HepG2 (cell line): ENCODE measurements around the gene ST6GALNAC2. TPM values are rescaled to one million over a fixed set of nuclear protein-coding genes. Genes with fewer than 3 reads are reported as not detected.

Experiments used
- BHLHE40 ChIP-seq: IDR thresholded peaks from 2 replicates; pipeline ENCODE4 v1.6.1; 2011; ENCODE audit warnings: low read length, improper control_type of control experiment
- HIC2 ChIP-seq: sonication (generic); formaldehyde crosslinking; IDR thresholded peaks from 2 replicates; pipeline ENCODE4 v1.9.0; 2022; ENCODE audit warnings: low read depth, missing genetic modification reagents
- HOXA7 ChIP-seq: sonication (generic); formaldehyde crosslinking; IDR thresholded peaks from 2 replicates; pipeline ENCODE4 v1.8.1; 2022; ENCODE audit warnings: mild to moderate bottlenecking, missing genetic modification reagents, moderate library complexity
- POLR2A ChIP-seq, 2 experiments: IDR thresholded peaks; 2 replicates each; pipeline ENCODE4 v1.6.1; 2011; ENCODE audit warnings: low read depth in 2 of 2, low read length in 2 of 2, mild to moderate bottlenecking in 1 of 2, moderate library complexity in 1 of 2; ENCODE audit not compliant: insufficient read depth in 1 of 2
- SOX6 ChIP-seq, 2 experiments: fragments of 450-650 bp in 1 of 2; sonication (generic) in 1 of 2; formaldehyde crosslinking in 1 of 2; IDR thresholded peaks; 2 replicates each; pipeline versions ENCODE4 v1.4.0 to v1.6.1; 2017 to 2020; ENCODE audit warnings: antibody characterized with exemption in 1 of 2, mild to moderate bottlenecking in 1 of 2, missing genetic modification reagents in 1 of 2
- SP5 ChIP-seq: IDR thresholded peaks from 2 replicates; pipeline ENCODE4 v1.6.1; 2016; ENCODE audit warnings: low read depth, borderline replicate concordance
- TBL1XR1 ChIP-seq: fragments of 150-350 bp; IDR thresholded peaks from 2 replicates; pipeline ENCODE4 v1.6.1; 2014; ENCODE audit warnings: borderline replicate concordance, low read length; ENCODE audit not compliant: partially characterized antibody
- TERF1 ChIP-seq: sonication (generic); formaldehyde crosslinking; IDR thresholded peaks from 2 replicates; pipeline ENCODE4 v1.8.0; 2022; ENCODE audit warnings: mild to moderate bottlenecking, missing genetic modification reagents, moderate library complexity
- ZNF143 ChIP-seq: sonication (generic); formaldehyde crosslinking; IDR thresholded peaks from 2 replicates; pipeline ENCODE4 v1.4.0; 2020; ENCODE audit warnings: missing genetic modification reagents
- ZNF292 ChIP-seq: sonication (generic); formaldehyde crosslinking; IDR thresholded peaks from 2 replicates; pipeline ENCODE4 v1.8.1; 2022; ENCODE audit warnings: mild to moderate bottlenecking, low read depth, missing genetic modification reagents, borderline replicate concordance
- ZNF343 ChIP-seq: sonication (generic); formaldehyde crosslinking; IDR thresholded peaks from 2 replicates; pipeline ENCODE4 v1.4.0; 2020; ENCODE audit warnings: mild to moderate bottlenecking, missing genetic modification reagents
- ZNF552 ChIP-seq: sonication (generic); formaldehyde crosslinking; IDR thresholded peaks from 2 replicates; pipeline ENCODE4 v1.9.0; 2022; ENCODE audit warnings: missing genetic modification reagents, mild to moderate bottlenecking, borderline replicate concordance
- ZNF609 ChIP-seq: sonication (generic); formaldehyde crosslinking; IDR thresholded peaks from 2 replicates; pipeline ENCODE4 v1.4.0; 2020; ENCODE audit warnings: mild to moderate bottlenecking, missing genetic modification reagents, borderline replicate concordance
- polyA plus RNA-seq, 8 experiments: library from polyadenylated mRNA; depleted of rRNA in 3 of 8; stranded (reverse) in 7 of 8; unstranded in 1 of 8; fragments of >200 nt; fragmentation: Illumina TruSeq in 4 of 8; extraction: Trizol in 4 of 8; gene quantifications; 2 replicates each; pipeline versions ENCODE4 v1.2.1 to v1.2.3, GENCODE V29; 2011 to 2016; ENCODE audit warnings: low read depth in 4 of 8, missing spikeins in 1 of 8, mixed read lengths in 1 of 8; ENCODE audit not compliant: insufficient read depth in 1 of 8
- total RNA-seq, 5 experiments: library from RNA; depleted of rRNA; stranded (reverse); fragments of >200 nt; fragmentation: Illumina TruSeq; extraction: Trizol; gene quantifications; 2 replicates each; pipeline ENCODE4 v1.2.3, GENCODE V29; 2016; ENCODE audit warnings: low read depth in 1 of 5
- TF ChIP-seq, protein P1 (sequence below): sonication (generic); formaldehyde crosslinking; IDR thresholded peaks from 2 replicates; pipeline ENCODE4 v1.4.0; 2020; ENCODE audit warnings: mild to moderate bottlenecking, missing genetic modification reagents

ST6GALNAC2 gene
- total and polyA plus RNA-seq, 2 of the 13 experiments (the other 11 are each of a cell fraction or from before 2014, with no cell fraction given): 0.12 to 0.49 TPM

- TF ChIP-seq ZNF609: peak; percentile 62
- no peak for TF ChIP-seq TBL1XR1
- TF ChIP-seq BHLHE40: peak; percentile 49; the same call in 1 of the 2 replicates
- peak; percentile 45; the same call in 1 of the 2 replicates for TF ChIP-seq SP5 (CRISPR knock-in tag)
- TF ChIP-seq ZNF343 (CRISPR knock-in tag): peak; percentile 58; the same call in 1 of the 2 replicates
- TF ChIP-seq, protein P1, sequence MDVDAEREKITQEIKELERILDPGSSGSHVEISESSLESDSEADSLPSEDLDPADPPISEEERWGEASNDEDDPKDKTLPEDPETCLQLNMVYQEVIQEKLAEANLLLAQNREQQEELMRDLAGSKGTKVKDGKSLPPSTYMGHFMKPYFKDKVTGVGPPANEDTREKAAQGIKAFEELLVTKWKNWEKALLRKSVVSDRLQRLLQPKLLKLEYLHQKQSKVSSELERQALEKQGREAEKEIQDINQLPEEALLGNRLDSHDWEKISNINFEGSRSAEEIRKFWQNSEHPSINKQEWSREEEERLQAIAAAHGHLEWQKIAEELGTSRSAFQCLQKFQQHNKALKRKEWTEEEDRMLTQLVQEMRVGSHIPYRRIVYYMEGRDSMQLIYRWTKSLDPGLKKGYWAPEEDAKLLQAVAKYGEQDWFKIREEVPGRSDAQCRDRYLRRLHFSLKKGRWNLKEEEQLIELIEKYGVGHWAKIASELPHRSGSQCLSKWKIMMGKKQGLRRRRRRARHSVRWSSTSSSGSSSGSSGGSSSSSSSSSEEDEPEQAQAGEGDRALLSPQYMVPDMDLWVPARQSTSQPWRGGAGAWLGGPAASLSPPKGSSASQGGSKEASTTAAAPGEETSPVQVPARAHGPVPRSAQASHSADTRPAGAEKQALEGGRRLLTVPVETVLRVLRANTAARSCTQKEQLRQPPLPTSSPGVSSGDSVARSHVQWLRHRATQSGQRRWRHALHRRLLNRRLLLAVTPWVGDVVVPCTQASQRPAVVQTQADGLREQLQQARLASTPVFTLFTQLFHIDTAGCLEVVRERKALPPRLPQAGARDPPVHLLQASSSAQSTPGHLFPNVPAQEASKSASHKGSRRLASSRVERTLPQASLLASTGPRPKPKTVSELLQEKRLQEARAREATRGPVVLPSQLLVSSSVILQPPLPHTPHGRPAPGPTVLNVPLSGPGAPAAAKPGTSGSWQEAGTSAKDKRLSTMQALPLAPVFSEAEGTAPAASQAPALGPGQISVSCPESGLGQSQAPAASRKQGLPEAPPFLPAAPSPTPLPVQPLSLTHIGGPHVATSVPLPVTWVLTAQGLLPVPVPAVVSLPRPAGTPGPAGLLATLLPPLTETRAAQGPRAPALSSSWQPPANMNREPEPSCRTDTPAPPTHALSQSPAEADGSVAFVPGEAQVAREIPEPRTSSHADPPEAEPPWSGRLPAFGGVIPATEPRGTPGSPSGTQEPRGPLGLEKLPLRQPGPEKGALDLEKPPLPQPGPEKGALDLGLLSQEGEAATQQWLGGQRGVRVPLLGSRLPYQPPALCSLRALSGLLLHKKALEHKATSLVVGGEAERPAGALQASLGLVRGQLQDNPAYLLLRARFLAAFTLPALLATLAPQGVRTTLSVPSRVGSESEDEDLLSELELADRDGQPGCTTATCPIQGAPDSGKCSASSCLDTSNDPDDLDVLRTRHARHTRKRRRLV (CRISPR knock-in tag): no peak
- TF ChIP-seq SOX6 (IDR thresholded peaks at IDR 0.05): no peak
- TF ChIP-seq SOX6 (CRISPR knock-in tag; IDR thresholded peaks at IDR 0.05): peak; percentile 66
- TF ChIP-seq POLR2A (IDR thresholded peaks at IDR 0.05; ENCODE audit: insufficient read depth in 1 of 2, low read depth in 2 of 2, low read length in 2 of 2): no peak
- TF ChIP-seq TERF1: no peak
- TF ChIP-seq HOXA7 (CRISPR knock-in tag): no peak
- TF ChIP-seq HIC2 (CRISPR knock-in tag): peak; percentile 76; the same call in 1 of the 2 replicates
- TF ChIP-seq ZNF292 (CRISPR knock-in tag): peak; percentile 71; the same call in 1 of the 2 replicates
- no peak for TF ChIP-seq ZNF552 (CRISPR knock-in tag)
- no peak for TF ChIP-seq ZNF143 (CRISPR knock-in tag)
Measured at GRCh38 chr17:76523084-76524037, 62.3 kb downstream of the ST6GALNAC2 start (continued).
